Stimulated activated CD8-positive, alpha-beta memory T cell treated with anti-CD3 and anti-CD28 coated beads, Interleukin-15, amount 100 ng/mL, for 4 hours (primary cell): ENCODE data around the gene MAPK13.

ENCODE experiments used
- DNase-seq, 2 donors: peaks; one replicate each; pipeline ENCODE4 v3.0.0-alpha.2; 2020; ENCODE audit warnings: low read depth in 2 of 2

The MAPK13 gene

GRCh38 chr6:36149476-36149875 lies 19.2 kb downstream of the MAPK13 start:
- no peak for DNase-seq

GRCh38 chr6:36150283-36150682 lies 20.0 kb downstream of the MAPK13 start:
- no peak for DNase-seq

- no peak for DNase-seq
Measured at GRCh38 chr6:36154286-36154685, 24.0 kb downstream of the MAPK13 start.

DNA sequence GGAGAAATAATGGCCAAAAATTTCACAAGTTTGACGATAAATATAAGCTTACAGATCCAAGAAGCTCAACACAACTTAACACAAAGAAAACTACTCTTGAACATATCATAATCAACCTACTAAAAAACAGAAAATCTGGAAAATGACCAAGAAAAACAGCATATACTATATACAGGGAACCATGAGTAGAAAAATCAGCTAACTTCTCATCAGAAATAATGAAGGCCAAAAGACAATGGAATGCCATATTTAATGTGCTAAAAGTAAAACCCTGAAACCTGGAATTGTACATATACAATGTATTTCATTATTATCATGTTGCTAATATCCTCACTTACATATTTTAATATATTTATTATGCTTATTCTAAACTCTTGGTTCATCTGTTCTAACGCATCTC lies 25.3 kb downstream of the MAPK13 start:
- DNase-seq, result no peak

DNA sequence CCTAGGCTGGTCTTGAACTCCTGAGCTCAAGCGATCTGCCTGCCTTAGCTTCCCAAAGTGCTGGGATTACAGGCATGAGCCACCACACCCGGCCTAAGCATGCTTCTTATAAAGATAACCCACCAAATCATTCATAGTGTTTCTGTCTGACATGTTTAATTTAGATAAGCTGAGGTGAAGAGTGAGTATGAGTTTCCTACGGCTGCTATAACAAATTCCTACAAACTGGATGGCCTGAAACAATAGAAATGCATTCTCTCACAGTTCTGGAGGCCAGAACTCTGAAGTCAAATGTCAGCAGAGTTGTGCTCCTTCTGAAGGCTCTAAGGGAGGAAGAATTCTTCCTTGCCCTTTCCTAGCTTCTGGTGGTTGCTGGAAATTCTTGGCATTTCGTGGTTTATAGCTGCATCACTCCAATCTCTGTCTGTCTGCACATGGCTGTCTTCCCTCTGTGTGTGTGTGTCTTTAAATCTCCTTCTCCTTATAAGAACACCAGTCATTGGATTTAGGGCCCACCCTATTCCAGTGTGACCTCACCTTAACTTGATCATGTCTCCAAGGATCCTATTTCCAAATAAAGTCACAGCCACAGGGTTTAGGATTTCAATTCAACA lies 29.9 kb downstream of the MAPK13 start:
- DNase-seq, result no peak

- no peak for DNase-seq
Measured at GRCh38 chr6:36169023-36170007, 39.0 kb downstream of the MAPK13 start.

DNA sequence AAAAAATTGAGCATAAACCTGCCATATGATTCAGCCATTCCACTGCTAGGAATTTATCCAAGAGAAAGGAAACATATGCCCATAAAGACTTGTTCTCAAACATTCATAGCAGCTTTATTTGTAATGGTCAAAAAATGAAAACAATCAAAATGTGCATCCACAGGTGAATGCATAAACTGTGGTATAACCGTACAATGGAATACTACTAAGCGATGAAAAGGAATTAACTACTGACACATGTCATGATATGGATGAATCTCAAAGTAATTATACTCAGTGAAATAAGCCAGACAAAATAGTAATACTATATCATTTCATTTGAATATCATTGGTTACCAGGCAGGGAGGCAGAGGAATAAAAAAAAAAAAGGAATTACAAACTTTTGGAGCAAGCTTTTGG lies 40.4 kb downstream of the MAPK13 start:
- DNase-seq, result no peak

DNA sequence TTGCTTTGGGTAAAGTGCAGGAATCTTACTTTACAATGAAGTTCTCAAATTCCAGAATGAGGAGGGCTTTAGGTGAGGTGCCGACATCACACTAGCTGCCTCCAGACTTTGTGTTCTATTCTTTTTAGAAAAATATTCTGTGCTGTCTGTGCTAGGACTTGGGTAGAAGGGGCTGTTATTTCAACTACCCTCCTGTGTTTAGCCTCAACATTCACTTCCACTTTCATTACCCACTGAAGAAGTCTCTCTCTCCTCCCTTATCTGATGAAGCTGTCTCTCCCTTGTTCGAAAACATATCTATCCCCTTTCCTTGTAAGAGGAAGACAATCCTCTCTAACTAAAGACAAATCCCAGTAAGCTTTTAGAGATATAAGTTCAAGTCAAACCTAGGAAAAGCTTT lies 41.3 kb downstream of the MAPK13 start:
- DNase-seq, result no peak

DNA sequence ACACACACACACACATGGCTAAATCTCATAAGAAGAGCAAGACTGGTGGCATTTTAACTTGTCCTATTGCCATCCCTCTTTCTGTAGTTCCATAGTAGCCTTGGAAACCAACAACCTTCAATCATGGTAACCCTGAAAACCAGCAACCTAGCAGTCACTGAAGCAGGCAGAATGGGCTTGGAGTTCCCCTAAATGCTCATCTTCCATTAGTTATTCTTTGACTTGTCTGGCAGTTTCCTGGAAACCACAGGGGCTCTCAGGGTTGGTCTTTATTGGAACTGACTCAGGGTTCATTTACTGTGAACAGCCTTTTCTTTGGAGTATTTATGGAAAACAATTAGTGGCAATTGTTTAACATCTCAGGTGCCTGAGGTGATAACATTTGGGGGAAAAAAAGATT lies 46.9 kb downstream of the MAPK13 start:
- DNase-seq, result no peak

DNA sequence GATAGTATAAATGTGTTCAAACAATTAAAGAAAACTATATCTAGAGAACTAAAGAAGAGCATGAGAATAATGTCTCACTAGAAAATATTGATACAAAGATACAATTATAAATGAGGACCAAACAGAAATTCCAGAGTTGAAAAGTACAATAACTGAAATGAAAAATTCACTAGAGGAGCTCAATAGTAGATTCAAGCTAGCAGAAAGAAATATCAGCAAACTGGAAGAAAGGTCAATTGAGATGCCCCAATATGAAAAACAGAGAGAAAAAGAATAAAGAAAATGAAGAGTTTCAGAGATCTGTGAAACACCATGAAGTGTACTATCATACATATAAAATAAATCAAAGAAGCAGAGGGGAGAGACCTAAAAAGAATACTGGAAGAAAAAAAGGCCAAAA lies 48.2 kb downstream of the MAPK13 start:
- no peak for DNase-seq

GRCh38 chr6:36180126-36180525 lies 49.8 kb downstream of the MAPK13 start:
- DNase-seq, result no peak

DNA sequence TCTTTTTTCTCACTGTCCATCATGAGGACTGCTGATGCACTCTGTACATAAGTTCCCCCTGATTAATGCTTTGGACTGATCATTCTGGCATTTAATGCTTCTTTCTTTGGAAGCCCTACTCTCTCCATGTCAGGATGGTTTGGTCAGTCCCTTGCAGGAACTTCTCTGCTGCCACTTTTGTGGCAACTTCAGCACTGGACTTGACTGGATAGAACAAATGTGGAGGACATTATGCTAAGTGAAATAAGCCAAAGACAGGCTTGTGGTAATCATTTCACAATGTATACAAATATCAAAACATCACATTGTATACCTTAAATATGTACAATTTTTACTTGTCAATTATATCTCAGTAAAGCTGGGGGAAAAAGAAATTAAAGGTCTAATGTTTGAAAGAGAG lies 54.0 kb downstream of the MAPK13 start:
- DNase-seq, result no peak

GRCh38 chr6:36186199-36186598 lies 55.9 kb downstream of the MAPK13 start:
- DNase-seq, result no peak

- no peak for DNase-seq
Measured at GRCh38 chr6:36187446-36187845, 57.1 kb downstream of the MAPK13 start.
